Peyer's patch (tissue), 4 donors: ENCODE results near the gene CSF2RB. TPM values are rescaled to one million over a fixed set of nuclear protein-coding genes. Genes with fewer than 3 reads are reported as not detected.

ENCODE experiments used
- DNase-seq, 3 donors: peaks; one replicate each; pipeline ENCODE4 v3.0.0-alpha.2; 2017 to 2019
- H3K27ac ChIP-seq, 4 donors: fragments of 200-600 bp; sonication (generic); one replicate each; pipeline ENCODE4 v1.5.1; 2016 to 2019
- H3K27me3 ChIP-seq, 2 donors: fragments of 200-600 bp; sonication (generic); one replicate each; pipeline ENCODE4 v1.5.1; 2019
- H3K36me3 ChIP-seq, 3 donors: fragments of 200-600 bp; sonication (generic); one replicate each; pipeline ENCODE4 v1.5.1; 2016 to 2019
- H3K4me1 ChIP-seq, 4 donors: fragments of 200-600 bp; sonication (generic); one replicate each; pipeline ENCODE4 v1.5.1; 2016 to 2019
- H3K4me3 ChIP-seq, 4 donors: fragments of 200-600 bp; sonication (generic); 1 replicate in 3 of 4; 2 replicates in 1 of 4; pipeline ENCODE4 v1.5.1; 2016 to 2019; ENCODE audit warnings: mild to moderate bottlenecking in 1 of 4
- H3K9me3 ChIP-seq, 4 donors: fragments of 200-600 bp; sonication (generic); one replicate each; pipeline ENCODE4 v1.5.1; 2016 to 2019; ENCODE audit warnings: mild to moderate bottlenecking in 1 of 4
- CTCF ChIP-seq, 6 experiments: fragments of 450-650 bp in 4 of 6; fragments of 200-600 bp in 2 of 6; sonication (generic) in 1 of 6; IDR thresholded peaks; one replicate each; pipeline ENCODE4 v1.5.1; 2017 to 2019; ENCODE audit warnings: antibody characterized with exemption in 6 of 6, mild to moderate bottlenecking in 3 of 6, moderate library complexity in 1 of 6
- POLR2A ChIP-seq, 2 donors: fragments of 450-650 bp; IDR thresholded peaks; one replicate each; pipeline ENCODE4 v1.5.1; 2017; ENCODE audit warnings: antibody characterized with exemption in 2 of 2, mild to moderate bottlenecking in 2 of 2, moderate library complexity in 2 of 2
- total RNA-seq, 4 donors: library from RNA; depleted of rRNA; stranded (reverse); fragments of >200 nt; gene quantifications; one replicate each; pipeline ENCODE4 v1.1.0, GENCODE V29; 2016

The CSF2RB gene
- total RNA-seq, 4 donors from 2014 or later = 0.88 to 24.8 (median 4.3) TPM

GRCh38 chr22:36940676-36941075, 27.2 kb downstream of the CSF2RB start:
- no peaks in the 10 kb centered on the region for H3K27me3 ChIP-seq
- no peak overlapping the region for H3K4me3 ChIP-seq
- no peaks in the 10 kb centered on the region for H3K36me3 ChIP-seq
- TF ChIP-seq CTCF (IDR thresholded peaks at IDR 0.05) = no peak
- TF ChIP-seq POLR2A (IDR thresholded peaks at IDR 0.05) = no peak
- H3K4me1 ChIP-seq = no peaks in the 10 kb centered on the region
- peak in 1 of 3 donors; percentile 27 for DNase-seq
- no peak overlapping the region for H3K27ac ChIP-seq
- H3K9me3 ChIP-seq = no peaks in the 10 kb centered on the region

- H3K36me3 ChIP-seq = no peaks in the 10 kb centered on the region
- no peak overlapping the region for H3K27ac ChIP-seq
- H3K9me3 ChIP-seq = no peaks in the 10 kb centered on the region
These were observed 29.1 kb downstream of the CSF2RB start for GRCh38 chr22:36942556-36942955.

GRCh38 chr22:36946421-36947158, 33.2 kb downstream of the CSF2RB start:
- Histone ChIP-seq H3K4me1 (no peaks in the 10 kb centered on the region), H3K27ac (no peak overlapping the region), H3K4me3 (no peak overlapping the region), H3K36me3 (no peaks in the 10 kb centered on the region), H3K9me3 (no peaks in the 10 kb centered on the region), H3K27me3 (no peaks in the 10 kb centered on the region)
- no peak for DNase-seq
- TF ChIP-seq CTCF (IDR thresholded peaks at IDR 0.05) = peak in 2 of 6 experiments; percentile 7 to 42
- TF ChIP-seq POLR2A (IDR thresholded peaks at IDR 0.05) = no peak

More at GRCh38 chr22:36942556-36942955, 29.1 kb downstream of the CSF2RB start:
- Histone ChIP-seq H3K27me3 (no peaks in the 10 kb centered on the region), H3K4me1 (no peaks in the 10 kb centered on the region), H3K4me3 (no peak overlapping the region)
- TF ChIP-seq POLR2A (IDR thresholded peaks at IDR 0.05) (no peak), CTCF (IDR thresholded peaks at IDR 0.05) (no peak)
- DNase-seq = no peak

GRCh38 chr22:36948273-36949225, 35.1 kb downstream of the CSF2RB start:
- Histone ChIP-seq H3K27me3 (no peaks in the 10 kb centered on the region), H3K9me3 (no peaks in the 10 kb centered on the region), H3K27ac (no peak overlapping the region), H3K4me3 (no peak overlapping the region), H3K4me1 (no peaks in the 10 kb centered on the region), H3K36me3 (no peaks in the 10 kb centered on the region)
- DNase-seq = no peak
- no peak for TF ChIP-seq CTCF (IDR thresholded peaks at IDR 0.05)
- no peak for TF ChIP-seq POLR2A (IDR thresholded peaks at IDR 0.05)

GRCh38 chr22:36950797-36951590, 37.6 kb downstream of the CSF2RB start:
- H3K9me3 ChIP-seq = no peaks in the 10 kb centered on the region
- H3K36me3 ChIP-seq = no peaks in the 10 kb centered on the region
- no peaks in the 10 kb centered on the region for H3K27me3 ChIP-seq
- H3K4me1 ChIP-seq = no peaks in the 10 kb centered on the region
- TF ChIP-seq CTCF (IDR thresholded peaks at IDR 0.05) = no peak
- TF ChIP-seq POLR2A (IDR thresholded peaks at IDR 0.05) = no peak
- DNase-seq = no peak
- no peak overlapping the region for H3K27ac ChIP-seq
- no peak overlapping the region for H3K4me3 ChIP-seq
